ENCODE data around the gene DMBT1. TPM values are rescaled to one million over a fixed set of nuclear protein-coding genes. Genes with fewer than 3 reads are reported as not detected.

The DMBT1 gene
- total RNA-seq, 1 donor from 2014 or later: not detected

DNA sequence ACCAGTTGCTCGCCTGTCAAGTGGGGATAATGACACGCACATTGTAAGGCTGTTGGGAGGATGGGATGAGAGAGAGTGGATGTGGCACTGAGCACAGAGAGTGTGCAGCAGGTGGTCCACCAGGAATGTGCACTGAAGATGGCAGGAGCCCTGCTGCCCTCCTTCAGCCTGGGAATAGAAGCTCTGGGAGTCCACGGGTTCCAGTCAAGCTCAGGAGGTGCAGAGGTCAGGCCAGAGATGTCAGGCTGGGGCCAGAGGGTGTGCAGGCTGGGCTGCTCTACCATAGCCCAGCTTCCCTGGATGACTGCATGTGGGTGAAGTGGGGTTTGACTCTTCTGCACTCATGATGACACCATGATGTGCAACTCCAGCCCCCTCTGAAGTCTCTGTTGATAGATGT lies 80.4 kb downstream of the DMBT1 start:
- no peak overlapping the region for H3K4me3 ChIP-seq (ENCODE audit: low read depth, low read length)
- TF ChIP-seq, protein P1, sequence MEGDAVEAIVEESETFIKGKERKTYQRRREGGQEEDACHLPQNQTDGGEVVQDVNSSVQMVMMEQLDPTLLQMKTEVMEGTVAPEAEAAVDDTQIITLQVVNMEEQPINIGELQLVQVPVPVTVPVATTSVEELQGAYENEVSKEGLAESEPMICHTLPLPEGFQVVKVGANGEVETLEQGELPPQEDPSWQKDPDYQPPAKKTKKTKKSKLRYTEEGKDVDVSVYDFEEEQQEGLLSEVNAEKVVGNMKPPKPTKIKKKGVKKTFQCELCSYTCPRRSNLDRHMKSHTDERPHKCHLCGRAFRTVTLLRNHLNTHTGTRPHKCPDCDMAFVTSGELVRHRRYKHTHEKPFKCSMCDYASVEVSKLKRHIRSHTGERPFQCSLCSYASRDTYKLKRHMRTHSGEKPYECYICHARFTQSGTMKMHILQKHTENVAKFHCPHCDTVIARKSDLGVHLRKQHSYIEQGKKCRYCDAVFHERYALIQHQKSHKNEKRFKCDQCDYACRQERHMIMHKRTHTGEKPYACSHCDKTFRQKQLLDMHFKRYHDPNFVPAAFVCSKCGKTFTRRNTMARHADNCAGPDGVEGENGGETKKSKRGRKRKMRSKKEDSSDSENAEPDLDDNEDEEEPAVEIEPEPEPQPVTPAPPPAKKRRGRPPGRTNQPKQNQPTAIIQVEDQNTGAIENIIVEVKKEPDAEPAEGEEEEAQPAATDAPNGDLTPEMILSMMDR (conservative IDR thresholded peaks at IDR 0.05; ENCODE audit: low read depth, low read length): no peak
- no peak for DNase-seq (ENCODE audit: low read depth)

DNA sequence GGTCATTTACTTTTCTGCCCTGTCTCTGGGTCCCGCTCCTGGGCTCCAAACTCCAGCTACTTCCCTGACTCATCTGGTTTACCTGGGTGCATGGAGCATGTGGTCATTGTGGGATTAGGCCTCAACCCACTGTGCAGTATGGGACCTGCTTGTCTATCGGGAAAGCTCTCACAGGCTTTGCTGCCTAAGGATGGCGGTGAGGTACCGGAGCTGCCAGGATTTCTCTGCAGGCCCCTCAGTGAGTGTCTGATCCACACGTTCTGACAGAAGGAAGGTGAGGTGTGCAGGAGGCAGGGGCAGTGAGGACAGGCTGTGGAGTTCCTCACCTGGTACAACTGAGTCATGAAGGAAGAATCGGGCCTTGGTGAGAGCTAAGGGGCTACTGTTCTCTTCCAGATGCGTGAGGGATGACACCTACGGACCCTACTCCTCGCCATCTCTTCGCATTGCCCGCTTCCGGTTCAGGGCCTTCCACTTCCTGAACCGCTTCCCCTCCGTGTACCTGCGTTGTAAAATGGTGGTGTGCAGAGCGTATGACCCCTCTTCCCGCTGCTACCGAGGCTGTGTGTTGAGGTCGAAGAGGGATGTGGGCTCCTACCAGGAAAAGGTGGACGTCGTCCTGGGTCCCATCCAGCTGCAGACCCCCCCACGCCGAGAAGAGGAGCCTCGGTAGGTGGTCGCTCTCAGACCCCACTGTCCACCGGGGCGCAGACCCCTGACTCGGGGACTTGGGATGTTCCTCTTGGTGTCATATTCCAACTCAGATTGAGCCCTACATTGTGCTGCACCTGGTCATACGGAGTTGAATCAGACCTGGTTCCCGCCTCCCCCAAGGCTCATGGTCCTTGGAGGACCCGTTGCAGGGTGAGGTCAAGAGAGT lies 82.4 kb downstream of the DMBT1 start:
- TF ChIP-seq, protein P1 (conservative IDR thresholded peaks at IDR 0.05; ENCODE audit: low read depth, low read length): no peak
- DNase-seq (ENCODE audit: low read depth): no peak

DNA sequence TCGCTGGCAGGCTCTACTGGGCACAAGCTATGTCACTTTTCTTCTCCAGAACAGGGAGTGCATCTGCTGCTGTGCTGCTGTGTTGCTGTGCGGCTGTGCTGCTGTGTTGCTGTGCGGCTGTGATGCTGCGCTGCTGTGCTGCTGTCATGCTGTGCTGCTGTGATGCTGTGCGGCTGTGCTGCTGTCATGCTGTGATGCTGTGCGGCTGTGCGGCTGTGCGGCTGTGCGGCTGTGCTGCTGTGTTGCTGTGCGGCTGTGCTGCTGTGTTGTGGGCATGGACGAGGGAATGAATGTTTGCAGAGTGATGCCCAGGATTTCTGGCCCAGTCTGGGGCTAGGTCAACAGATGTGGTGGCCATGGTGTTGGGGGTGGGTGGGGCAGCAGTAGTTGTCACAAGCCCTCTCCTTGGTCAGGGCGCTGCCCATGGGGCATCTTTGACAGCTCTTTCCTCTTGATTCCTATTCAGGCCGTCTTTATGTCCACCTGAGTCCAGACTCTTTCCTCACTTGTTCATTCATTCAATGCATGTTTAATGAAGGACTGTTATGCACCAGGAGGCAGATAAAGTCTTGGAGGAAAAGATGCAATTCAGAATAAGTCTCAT lies 83.5 kb downstream of the DMBT1 start:
- TF ChIP-seq, protein P1 (conservative IDR thresholded peaks at IDR 0.05; ENCODE audit: low read depth, low read length): no peak
- DNase-seq (ENCODE audit: low read depth): no peak

More for the DNA sequence above, 82.4 kb downstream of the DMBT1 start:
- H3K4me3 ChIP-seq (ENCODE audit: low read depth, low read length): no peak overlapping the region

DNA sequence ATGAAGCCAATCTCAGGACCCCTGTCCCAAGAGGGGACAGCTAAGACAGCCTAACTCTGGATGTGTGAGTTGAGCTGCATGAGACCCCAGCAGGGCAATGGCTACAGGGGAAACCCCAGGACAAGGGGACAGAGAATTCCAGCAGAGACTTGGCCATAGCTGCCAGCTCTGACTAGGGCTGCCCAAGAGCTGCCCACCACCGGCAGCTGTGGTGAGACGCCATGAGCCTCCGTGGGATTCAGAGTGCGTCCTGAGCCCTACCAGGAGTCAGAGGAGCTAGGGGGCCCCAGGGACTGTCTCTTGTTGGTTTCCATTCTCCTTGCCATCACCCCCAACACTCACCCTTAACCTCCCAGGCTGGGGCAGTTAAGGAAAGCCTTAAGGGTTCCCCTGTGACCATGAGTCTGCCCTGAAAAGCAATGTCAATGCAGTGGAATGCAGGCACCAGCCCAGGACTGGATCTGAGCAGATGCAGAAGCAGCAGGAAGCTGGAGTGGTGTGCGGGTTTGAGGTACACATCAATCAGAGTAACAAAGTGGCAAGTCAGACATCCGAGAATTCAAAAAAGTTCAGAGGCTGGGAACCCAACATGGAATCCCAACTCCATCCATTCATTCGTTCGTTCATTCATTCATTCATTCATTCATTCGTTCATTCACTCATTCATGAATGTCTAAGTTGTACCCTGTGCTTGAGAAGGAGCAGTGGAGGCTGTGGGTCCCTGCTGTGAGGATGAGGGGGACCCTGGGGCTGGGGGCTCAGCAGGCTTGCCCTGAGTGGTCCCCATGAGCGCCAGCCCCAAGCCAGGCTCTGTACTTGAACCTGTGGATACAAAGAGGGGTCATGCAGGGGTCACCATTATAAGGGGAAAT lies 86.2 kb downstream of the DMBT1 start:
- TF ChIP-seq, protein P1 (conservative IDR thresholded peaks at IDR 0.05; ENCODE audit: low read depth, low read length): no peak
- H3K4me3 ChIP-seq (ENCODE audit: low read depth, low read length): no peak overlapping the region
- no peak for DNase-seq (ENCODE audit: low read depth)

More for the DNA sequence above, 83.5 kb downstream of the DMBT1 start:
- no peak overlapping the region for H3K4me3 ChIP-seq (ENCODE audit: low read depth, low read length)

DNA sequence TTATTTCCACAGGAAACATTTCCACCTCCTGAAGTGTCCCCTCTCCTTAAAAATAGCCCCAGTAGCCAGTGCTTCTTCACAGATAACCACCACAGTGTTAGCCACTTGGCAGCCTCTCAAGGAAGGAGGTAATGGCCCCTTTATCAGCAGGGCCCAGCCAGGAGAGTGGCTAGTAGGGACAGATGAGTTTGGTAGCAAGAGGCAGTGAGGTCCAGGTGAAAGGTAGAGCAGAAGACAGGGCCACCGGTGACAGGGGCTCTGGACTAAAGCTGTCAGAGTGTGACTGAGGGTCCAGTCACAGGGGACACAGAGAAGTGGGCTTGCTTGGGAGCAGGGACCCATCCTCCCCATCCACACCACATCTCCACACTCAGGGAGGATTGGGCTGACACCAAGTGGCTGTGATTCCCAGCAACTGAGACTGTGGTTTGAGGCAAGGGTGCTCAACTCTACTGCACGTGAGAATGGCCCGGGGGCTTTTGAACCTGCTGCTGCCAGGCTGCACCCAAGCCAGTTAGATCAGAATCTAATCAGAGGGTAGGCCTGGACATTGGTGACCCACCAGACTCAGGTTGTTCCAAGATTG lies 86.9 kb downstream of the DMBT1 start:
- H3K4me3 ChIP-seq (ENCODE audit: low read depth, low read length): no peak overlapping the region
- DNase-seq (ENCODE audit: low read depth): no peak
- TF ChIP-seq, protein P1 (conservative IDR thresholded peaks at IDR 0.05; ENCODE audit: low read depth, low read length): no peak

DNA sequence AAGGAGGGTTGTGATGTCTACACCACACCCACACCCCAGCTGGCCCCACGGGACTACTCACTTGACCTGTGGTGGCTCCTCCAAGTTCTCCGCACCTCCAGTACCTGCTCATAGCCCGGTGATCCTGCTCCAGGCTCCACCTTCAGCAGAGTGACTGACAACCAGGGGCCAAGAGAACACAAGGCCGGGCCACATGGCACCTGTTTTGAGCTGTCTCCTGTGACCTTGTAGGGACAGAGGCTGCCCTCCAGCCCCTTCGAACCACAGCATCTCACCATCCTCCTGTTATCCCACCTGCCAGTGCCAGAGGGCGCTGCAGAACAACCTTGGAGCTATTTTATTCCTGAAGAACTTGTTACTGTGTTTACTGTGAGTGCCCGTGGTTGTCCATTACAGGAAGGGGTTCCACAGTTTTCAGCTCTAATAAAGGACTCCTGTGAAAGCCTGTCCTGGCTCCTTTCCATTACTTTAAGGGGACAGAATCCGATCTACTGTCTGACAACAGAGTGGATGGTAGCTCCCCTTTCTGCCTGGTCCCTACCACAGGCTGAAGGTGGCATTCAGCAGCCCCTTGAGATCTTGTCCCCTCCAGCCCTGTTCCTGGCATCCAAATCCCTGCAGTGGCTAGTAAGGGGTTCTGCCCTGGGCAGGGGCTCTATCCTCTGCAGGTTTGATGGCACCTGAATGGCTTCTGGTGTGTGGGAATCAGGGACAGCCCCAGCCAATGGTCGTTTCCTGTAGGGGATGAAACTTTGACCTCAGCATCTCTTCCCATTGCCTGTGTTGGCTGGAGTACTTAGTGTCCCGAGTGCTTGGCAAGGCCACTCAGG lies 88.3 kb downstream of the DMBT1 start:
- no peak overlapping the region for H3K4me3 ChIP-seq (ENCODE audit: low read depth, low read length)
- no peak for DNase-seq (ENCODE audit: low read depth)
- TF ChIP-seq, protein P1 (conservative IDR thresholded peaks at IDR 0.05; ENCODE audit: low read depth, low read length): peak; percentile 76

Data from epithelial cell of proximal tubule (primary cell).